Measurements from ENCODE around the gene RXRA. TPM values are rescaled to one million over a fixed set of nuclear protein-coding genes. Genes with fewer than 3 reads are reported as not detected.
A peak's percentile ranks its signal among the peaks of the same experiment; 100 is the strongest.

Gene RXRA
- total and polyA plus RNA-seq, 4 donors: 41.5 to 116 (median 74.1) TPM

- DNase-seq (ENCODE audit: low spot score): no peak
- TF ChIP-seq HNF4G (IDR thresholded peaks at IDR 0.05): no peak
- no peak for TF ChIP-seq ATF3 (IDR thresholded peaks at IDR 0.05)
- no peak for TF ChIP-seq FOXA1 (IDR thresholded peaks at IDR 0.05)
- no peak for TF ChIP-seq SP1 (IDR thresholded peaks at IDR 0.05)
- no peak for TF ChIP-seq HNF4A (conservative IDR thresholded peaks at IDR 0.05)
- no peak for TF ChIP-seq CTCF (IDR thresholded peaks at IDR 0.05; ENCODE audit: low read depth, low read length, missing input control)
- no peak for TF ChIP-seq JUND (IDR thresholded peaks at IDR 0.05)
- no peak for TF ChIP-seq TAF1 (conservative IDR thresholded peaks at IDR 0.05)
- H3K4me1 ChIP-seq (ENCODE audit: control insufficient read depth in 4 of 4, insufficient read depth in 4 of 4, low read length in 3 of 4): peaks cover 24 to 72% (median 54%) of the 10 kb centered on the region in 4 donors
- H3K27ac ChIP-seq (ENCODE audit: low read depth in 1 of 2, low read length in 2 of 2): peak overlapping the region; percentile 87 to 89
- H3K9ac ChIP-seq (ENCODE audit: low read depth in 1 of 2, low read length in 2 of 2): no peak overlapping the region
- no peaks in the 10 kb centered on the region for H3K27me3 ChIP-seq (ENCODE audit: control insufficient read depth in 4 of 4, insufficient read depth in 4 of 4, low read length in 3 of 4)
- H3K4me3 ChIP-seq (ENCODE audit: low read depth in 1 of 3, low read length in 3 of 3): no peak overlapping the region
- H3K9me3 ChIP-seq (ENCODE audit: control insufficient read depth in 4 of 4, low read length in 3 of 4): no peaks in the 10 kb centered on the region
- WGBS: 52% methylated on average over 16 of the region's 16 CpGs
- peaks cover 0 to 10% (median 4%) of the 10 kb centered on the region in 4 donors for H3K36me3 ChIP-seq (ENCODE audit: control insufficient read depth in 4 of 4, insufficient read depth in 3 of 4, low read depth in 1 of 4, low read length in 3 of 4)
These were observed 114.5 kb downstream of the RXRA start for GRCh38 chr9:134440636-134441226.

GRCh38 chr9:134441227-134442084, 115.2 kb downstream of the RXRA start:
- no peak for DNase-seq (ENCODE audit: low spot score)
- Histone ChIP-seq H3K27me3 (ENCODE audit: control insufficient read depth in 4 of 4, insufficient read depth in 4 of 4, low read length in 3 of 4) (no peaks in the 10 kb centered on the region), H3K36me3 (ENCODE audit: control insufficient read depth in 4 of 4, insufficient read depth in 3 of 4, low read depth in 1 of 4, low read length in 3 of 4) (peaks cover 0 to 5% (median 3%) of the 10 kb centered on the region in 4 donors), H3K4me1 (ENCODE audit: control insufficient read depth in 4 of 4, insufficient read depth in 4 of 4, low read length in 3 of 4) (peaks cover 22 to 64% (median 47%) of the 10 kb centered on the region in 4 donors), H3K9ac (ENCODE audit: low read depth in 1 of 2, low read length in 2 of 2) (no peak overlapping the region), H3K4me3 (ENCODE audit: low read depth in 1 of 3, low read length in 3 of 3) (no peak overlapping the region), H3K9me3 (ENCODE audit: control insufficient read depth in 4 of 4, low read length in 3 of 4) (no peaks in the 10 kb centered on the region), H3K27ac (ENCODE audit: low read depth in 1 of 2, low read length in 2 of 2) (peak overlapping the region; percentile 87 to 89)
- TF ChIP-seq FOXA1 (IDR thresholded peaks at IDR 0.05) (no peak), ZBTB33 (IDR thresholded peaks at IDR 0.05) (no peak), ATF3 (IDR thresholded peaks at IDR 0.05) (no peak), JUND (IDR thresholded peaks at IDR 0.05) (peak in 1 of 2 donors; percentile 79), GABPA (IDR thresholded peaks at IDR 0.05 in 1 of 2, conservative IDR thresholded peaks at IDR 0.05 in 1 of 2) (no peak)
- 47% methylated on average over 26 of the region's 26 CpGs for WGBS

GRCh38 chr9:134442085-134442474, 115.8 kb downstream of the RXRA start:
- TF ChIP-seq HNF4A (conservative IDR thresholded peaks at IDR 0.05): peak in 1 of 2 donors; percentile 16
- peak; percentile 34 for TF ChIP-seq SP1 (IDR thresholded peaks at IDR 0.05)
- no peak for TF ChIP-seq FOXA1 (IDR thresholded peaks at IDR 0.05)
- TF ChIP-seq MAX (IDR thresholded peaks at IDR 0.05): peak; percentile 31
- TF ChIP-seq YY1 (IDR thresholded peaks at IDR 0.05): no peak
- Histone ChIP-seq H3K9ac (ENCODE audit: low read depth in 1 of 2, low read length in 2 of 2) (no peak overlapping the region), H3K4me3 (ENCODE audit: low read depth in 1 of 3, low read length in 3 of 3) (no peak overlapping the region), H3K9me3 (ENCODE audit: control insufficient read depth in 4 of 4, low read length in 3 of 4) (no peaks in the 10 kb centered on the region), H3K27me3 (ENCODE audit: control insufficient read depth in 4 of 4, insufficient read depth in 4 of 4, low read length in 3 of 4) (no peaks in the 10 kb centered on the region), H3K27ac (ENCODE audit: low read depth in 1 of 2, low read length in 2 of 2) (peak overlapping the region in 1 of 2 donors; percentile 15), H3K36me3 (ENCODE audit: control insufficient read depth in 4 of 4, insufficient read depth in 3 of 4, low read depth in 1 of 4, low read length in 3 of 4) (peaks cover 0 to 1% (median 0%) of the 10 kb centered on the region in 4 donors), H3K4me1 (ENCODE audit: control insufficient read depth in 4 of 4, insufficient read depth in 4 of 4, low read length in 3 of 4) (peaks cover 22 to 58% (median 41%) of the 10 kb centered on the region in 4 donors)
- DNase-seq (ENCODE audit: low spot score): no peak
- 10% methylated on average over 12 of the region's 12 CpGs for WGBS
